T47D (cell line): ENCODE measurements around the gene E4F1.

Source experiments
- DNase-seq, 2 experiments: peaks; one replicate each; pipeline versions ENCODE4 v3.0.0 to v3.0.0-alpha.2; 2011 to 2012; ENCODE audit warnings: low read depth in 1 of 2, low spot score in 1 of 2
- JUND ChIP-seq: IDR thresholded peaks from 2 replicates; pipeline ENCODE4 v1.6.1; 2012; ENCODE audit warnings: low read depth
- in situ Hi-C: cut with HindIII; loops from 2 replicates; pipeline ENCODE4 v1.10.0; 2016; ENCODE audit warnings: low sequenced_read_pairs, low pct_unique_long_range_greater_than_20kb

Gene E4F1

DNA sequence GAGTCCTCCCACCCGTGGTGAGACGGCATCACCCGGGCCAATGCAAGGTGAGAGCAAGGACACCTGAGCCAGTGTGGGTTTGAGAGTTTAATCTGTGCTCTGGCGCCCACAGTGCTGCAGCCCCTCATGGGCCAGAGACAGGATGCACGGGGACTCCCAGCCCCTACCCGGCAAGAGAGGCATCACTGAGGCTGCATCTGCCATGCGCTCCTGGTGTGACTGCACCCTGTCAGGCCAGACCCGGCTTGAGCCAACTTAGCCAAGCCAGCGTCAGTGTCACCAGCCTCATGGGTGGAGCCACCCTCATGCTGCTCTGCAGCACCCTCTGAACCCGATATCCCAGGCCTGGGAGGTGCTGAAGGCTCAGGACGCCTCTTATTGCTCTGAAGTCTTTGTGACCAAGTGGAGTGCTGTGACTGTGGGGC lies 11.5 kb upstream of the E4F1 start:
- in situ Hi-C loops = no loop called here
- no peak for DNase-seq
- TF ChIP-seq JUND = no peak

DNA sequence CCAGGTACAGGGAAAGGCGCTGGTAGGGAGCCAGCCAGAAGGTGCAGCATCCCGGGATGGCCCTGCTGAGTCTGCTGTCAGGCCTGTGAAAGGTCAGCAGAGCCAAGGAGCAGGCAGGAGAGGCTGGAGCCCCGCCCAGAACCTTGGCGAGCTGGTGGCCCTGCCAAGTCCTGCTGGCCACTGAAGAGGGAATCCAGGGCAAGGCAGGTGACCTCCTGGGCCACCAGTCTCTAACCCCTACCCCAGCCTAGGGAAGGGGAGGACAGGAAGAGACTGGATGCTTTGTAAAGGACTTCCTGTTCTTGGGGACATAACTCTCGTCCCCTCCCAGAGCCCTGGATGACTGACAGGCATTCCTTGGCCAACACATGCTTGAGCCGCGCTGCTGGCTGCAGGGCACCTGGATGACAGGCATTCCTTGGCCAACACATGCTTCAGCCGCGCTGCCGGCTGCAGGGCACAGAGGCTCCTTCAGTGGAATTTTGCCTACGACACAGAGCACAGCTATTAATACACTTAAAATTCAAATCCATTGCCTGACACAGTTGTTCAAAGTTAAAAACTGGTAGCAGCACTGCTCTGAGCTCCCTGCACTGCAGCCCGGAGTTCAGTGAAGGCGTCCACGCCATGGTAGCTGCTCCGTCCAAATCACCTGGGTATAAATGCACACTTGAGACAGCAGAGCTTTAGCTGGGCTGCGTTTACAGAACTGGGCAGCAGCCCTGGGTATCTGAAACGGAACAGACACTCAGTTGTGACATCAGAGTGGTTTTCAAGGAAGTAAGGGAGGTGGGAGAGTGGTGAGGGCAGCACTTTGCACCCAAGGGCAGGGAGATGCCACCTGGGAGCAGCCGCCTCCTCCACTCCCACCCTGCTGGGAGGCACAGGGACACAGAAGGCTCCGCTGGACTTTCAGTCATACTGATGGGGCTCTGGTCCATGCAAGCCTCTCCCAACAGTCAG lies 10.7 kb upstream of the E4F1 start:
- in situ Hi-C loops = no loop called here
- peak; percentile 94 to 95 for DNase-seq
- TF ChIP-seq JUND = no peak

DNA sequence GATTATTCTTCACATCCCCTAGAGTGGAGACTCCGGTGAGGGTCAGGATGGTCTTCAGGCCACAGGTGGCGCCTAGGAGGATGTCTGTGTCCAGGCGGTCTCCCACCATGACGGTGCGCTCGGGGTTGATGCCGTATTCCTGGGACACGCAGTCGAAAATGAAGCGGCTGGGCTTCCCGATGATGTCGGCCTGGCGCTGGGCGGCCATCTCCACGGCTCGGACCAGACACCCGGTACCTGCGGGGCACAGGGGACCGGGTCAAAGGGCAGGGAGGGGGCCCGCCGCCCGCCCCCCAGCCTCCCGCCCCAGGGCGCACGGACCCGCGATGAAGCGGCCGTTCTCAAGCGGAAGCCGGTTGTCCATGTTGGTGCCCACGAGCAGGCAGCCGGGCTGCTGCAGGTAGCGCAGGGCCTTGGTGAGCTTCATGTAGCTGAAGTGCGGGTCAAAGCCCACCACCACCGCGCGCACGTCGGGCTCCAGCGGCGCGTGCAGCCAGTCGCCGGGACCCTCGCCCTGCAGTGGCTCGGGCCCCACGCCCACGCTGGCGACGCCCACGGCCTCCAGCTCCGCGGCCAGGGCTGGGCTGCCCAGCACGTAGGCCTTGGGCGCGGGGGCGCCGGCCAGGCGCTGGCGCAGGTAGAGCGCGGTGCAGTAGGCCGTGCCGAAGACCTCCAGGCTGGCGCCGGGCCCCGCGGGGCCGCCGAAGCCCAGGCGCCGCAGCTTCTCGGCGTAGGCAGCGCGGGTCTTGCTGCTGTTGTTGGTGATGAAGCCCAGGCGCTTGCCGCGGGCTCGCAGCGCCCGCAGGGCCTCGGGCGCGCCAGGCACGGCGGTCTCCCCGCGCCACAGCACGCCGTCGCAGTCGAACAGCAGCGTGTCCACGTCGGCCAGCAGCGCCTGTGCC lies 9.3 kb upstream of the E4F1 start:
- DNase-seq = no peak
- TF ChIP-seq JUND = no peak
- in situ Hi-C loops = no loop called here

DNA sequence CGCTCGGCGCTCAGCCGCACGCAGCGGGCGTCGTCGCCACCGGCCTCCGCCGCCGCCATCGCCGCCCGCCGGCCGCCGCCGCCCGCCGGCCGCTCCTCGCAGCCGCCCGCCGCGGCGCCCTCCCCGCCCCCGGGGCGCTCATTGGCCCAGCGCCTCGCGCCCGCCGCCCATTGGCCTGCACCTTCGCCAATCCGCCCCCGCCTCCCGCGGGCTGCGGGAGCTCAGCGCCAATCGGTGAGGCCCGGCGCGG lies 8.7 kb upstream of the E4F1 start, which contains the start of gene PGP:
PGP (minus strand) TSS at position 122 of the 250 bp plus-strand sequence; CDS start at position 59, 63 bp downstream.
- no peak for DNase-seq
- in situ Hi-C loops = no loop called here
- no peak for TF ChIP-seq JUND

DNA sequence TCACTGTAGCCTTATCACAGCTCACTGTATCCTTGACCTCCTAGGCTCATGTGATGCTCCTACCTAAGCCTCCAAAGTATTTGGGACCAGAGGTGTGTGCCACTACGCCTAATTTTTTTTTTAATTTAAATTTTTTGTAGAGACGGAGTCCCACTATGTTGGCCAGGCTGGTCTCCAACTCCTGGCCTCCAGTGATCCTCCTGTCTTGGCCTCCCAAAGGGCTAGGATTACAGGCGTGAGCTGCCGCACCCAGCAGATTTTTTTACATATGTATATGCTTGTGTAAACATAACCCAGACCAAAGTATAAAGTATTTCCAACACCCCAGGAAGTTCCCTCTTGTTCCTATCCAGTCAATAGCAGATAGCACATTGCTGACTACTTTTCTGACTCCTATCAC lies 7.1 kb upstream of the E4F1 start:
- TF ChIP-seq JUND = no peak
- in situ Hi-C loops = no loop called here
- no peak for DNase-seq

DNA sequence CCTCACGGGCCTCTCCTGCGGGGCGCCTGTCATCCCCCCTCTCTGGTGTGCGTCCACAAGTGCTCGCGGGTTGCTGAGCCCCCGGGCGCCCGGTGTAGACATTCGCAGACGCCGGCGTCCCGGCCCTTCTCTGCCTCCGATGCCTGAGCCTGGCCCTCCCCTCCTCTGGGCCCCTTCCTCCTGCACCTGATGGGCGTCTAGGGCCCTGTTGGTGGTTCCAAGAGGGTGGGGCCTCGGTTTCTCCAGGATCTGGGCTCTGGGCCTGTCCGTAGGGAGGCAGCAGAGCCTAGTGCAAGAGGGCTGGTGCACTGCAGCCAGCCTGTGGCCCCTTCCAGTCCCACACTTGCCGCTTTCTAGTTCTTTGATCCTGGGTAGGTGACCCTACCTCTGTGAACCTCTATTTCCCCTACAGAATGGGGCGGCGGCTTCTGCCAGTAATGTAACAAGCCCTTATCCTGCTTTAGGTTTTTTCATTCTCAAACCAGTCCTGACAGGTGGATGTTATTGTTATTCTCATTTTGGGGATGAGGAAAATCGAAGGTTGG lies 623 bp downstream of the E4F1 start:
- peak; percentile 76 to 80 for DNase-seq
- no peak for TF ChIP-seq JUND
- in situ Hi-C loops = no loop called here

DNA sequence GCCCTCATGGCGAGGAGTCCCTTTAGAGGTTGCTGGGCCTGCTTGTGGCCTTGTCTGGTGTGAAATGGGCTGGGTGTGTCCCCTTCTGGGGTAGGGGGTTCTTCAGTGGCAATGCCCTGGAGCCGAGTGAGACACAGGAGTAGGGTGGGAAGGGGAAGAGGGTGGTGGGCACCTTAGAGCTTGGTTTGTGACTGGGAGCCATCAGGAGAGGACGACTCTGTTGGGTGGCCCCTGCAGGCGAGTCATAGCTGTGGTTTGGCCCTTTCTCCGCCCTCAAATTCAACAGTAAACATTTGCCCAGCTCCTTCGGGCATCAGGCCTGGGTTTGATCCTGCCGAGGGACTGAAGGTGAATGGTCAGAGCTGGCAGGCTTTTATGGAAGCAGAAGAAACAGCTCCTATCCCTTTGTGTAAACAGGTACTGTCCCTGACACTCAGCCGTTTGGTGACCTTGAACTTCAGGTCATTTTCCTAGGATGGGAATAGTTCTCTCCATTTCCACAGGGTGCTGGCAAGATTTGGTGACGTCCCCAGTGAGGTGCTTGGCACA lies 2.9 kb downstream of the E4F1 start:
- peak; percentile 68 to 88 for DNase-seq
- in situ Hi-C loops = no loop called here
- TF ChIP-seq JUND = no peak

DNA sequence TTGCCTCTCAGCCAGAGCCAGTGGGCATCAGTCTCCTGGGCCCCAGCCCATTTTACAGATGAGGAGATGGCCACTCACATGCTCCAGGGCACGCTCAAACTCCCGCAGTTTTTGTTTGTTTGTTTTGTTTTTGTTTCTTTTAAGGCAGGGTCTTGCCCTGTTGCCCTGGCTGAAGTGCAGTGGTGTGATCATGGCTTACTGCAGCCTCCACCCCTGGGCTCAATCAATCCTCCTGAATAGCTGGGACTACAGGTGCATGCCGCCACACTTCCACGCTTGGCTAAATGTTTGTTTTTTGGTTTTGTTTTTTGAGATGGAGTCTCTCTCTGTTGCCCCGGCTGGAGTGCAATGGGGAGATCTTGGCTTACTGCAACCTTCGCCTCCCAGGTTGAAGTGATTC lies 3.5 kb downstream of the E4F1 start:
- in situ Hi-C loops = no loop called here
- no peak for TF ChIP-seq JUND
- DNase-seq = no peak

DNA sequence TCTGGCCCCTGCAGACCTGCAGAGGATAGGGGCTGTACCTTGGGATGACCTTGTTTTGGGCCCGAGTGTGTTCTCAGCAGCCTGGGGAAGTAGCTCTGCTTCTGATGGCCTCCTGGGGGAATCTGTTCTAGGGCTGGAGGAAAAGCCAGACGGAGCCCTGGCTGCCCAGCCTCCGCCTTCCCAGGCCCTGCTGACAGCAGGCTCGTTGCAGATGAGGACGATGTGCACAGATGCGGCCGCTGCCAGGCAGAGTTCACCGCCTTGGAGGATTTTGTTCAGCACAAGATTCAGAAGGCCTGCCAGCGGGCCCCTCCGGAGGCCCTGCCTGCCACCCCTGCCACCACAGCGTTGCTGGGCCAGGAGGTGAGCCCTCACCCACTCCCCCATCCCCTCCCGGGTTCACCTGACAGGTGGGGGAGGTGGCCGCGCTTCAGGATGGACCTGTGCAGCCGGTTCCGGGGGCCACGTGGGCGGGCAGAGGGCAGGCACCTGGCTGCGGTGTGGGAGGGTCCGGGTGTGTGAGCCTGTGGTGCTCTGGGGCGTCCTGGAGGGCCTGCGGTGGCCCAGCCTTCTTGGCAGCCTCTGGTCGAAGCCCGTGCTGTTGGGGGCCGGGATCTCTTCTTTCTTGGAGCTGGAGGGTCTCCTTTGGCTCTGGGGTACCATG lies 4.9 kb downstream of the E4F1 start:
- peak; percentile 79 to 90 for DNase-seq
- in situ Hi-C loops = no loop called here
- no peak for TF ChIP-seq JUND

DNA sequence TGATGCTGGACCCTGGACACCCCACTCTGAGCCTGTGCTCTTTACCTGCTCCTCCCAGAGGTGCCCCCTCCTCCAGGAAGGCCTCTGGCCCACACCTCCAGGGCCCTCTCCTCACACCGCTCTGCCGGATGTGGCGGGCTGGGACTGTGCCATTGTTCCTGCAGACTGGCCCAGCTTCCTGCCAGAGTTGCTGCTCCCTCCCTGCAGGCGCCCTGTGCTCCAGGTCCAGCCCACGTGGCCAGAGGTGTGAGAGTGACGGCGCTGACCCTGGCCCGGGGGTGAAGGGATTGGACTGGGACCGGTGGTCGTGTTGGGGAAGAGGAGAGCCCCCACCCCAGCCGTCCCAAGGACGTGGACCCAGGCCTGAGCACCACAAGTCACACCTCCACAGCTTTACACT lies 5.7 kb downstream of the E4F1 start:
- no peak for DNase-seq
- in situ Hi-C loops = no loop called here
- TF ChIP-seq JUND = no peak

DNA sequence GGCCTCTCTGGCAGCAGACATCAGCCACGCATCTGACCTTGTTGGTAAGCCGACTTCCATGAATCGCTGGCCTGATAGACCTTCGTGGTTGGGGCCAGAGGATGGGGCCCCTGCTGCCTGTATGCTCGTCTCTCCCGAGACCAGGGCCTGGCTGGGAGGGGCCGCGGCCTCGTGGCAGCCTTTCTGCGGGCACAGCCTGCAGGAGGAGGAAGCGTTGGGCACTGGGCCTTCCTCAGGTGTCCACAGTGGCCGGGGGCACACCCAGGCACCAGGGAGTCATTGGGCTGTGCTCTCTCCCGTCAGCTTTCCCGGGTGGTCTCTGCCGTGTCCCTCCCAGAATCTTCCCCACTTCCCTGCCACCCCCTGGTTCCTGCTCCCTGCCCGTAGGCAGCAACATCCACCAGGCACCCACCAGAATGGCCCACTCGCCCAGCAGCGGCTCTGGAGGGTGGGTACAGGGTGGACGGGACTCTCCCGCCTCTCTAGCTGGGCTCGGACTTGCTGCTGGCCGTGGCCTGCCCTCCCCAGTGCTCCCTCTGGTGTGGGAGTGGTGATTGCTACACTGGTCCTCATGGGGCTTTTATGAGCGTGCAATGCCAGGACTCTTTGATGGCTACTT lies 6.3 kb downstream of the E4F1 start:
- no peak for TF ChIP-seq JUND

DNA sequence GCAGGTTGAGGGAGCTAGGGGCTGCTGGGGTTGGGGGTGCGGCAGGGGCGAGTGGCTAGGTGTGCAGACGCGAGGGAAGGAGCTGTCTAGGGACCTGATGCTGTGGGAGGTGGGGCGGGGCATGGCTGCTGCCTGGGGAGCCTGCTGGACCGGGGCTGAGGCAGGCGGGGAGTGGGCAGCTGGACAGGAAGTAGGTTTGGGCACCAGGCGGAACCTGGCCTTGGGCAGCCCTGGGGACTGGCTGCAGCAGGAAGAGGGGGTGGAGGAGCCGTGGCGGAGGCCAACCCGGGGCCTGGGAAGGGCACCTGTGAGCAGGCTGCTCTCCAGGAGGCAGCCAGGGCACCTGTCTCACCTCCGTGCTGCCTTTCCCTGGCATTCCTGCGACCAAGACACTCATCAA lies 7.0 kb downstream of the E4F1 start:
- TF ChIP-seq JUND = no peak
- in situ Hi-C loops = no loop called here
- no peak for DNase-seq

More for the DNA sequence above, 6.3 kb downstream of the E4F1 start:
- no peak for DNase-seq
- in situ Hi-C loops = no loop called here
